K562 (cell line): ENCODE results near the gene ALG1. TPM values are rescaled to one million over a fixed set of nuclear protein-coding genes. Genes with fewer than 3 reads are reported as not detected.

ENCODE experiments used
- ATAC-seq: fragments of 200-7000 bp; cut with Tn5 transposase; 3 replicates; pipeline ENCODE4 v1.9.1; 2020; ENCODE audit warnings: moderate library complexity
- BruUV-seq: library from RNA; stranded (reverse); fragments of 400-500 nt; replicated peaks from 2 replicates; lab custom pipeline; 2021; lab: Mats Ljungman, UMichigan
- CTCF ChIA-PET: fragments of 300-600 bp; formaldehyde crosslinking; extraction: SDS; loops from one replicate; lab custom pipeline; 2021; ENCODE audit warnings: low intra/inter-chr PET ratio; lab: Yijun Ruan, JAX
- POLR2A ChIA-PET: fragments of 300-600, 350-650 bp; sonication (Branson Sonifier 250); formaldehyde crosslinking; extraction: SDS; loops from one replicate; lab custom pipeline; 2021; ENCODE audit warnings: antibody characterized with exemption, inconsistent platforms; lab: Yijun Ruan, JAX
- DNase-seq, 4 experiments: peaks; one replicate each; pipeline versions ENCODE4 v3.0.0 to v3.0.0-alpha.2; 2011 to 2018; ENCODE audit warnings: low spot score in 3 of 4, mixed read lengths in 3 of 4; ENCODE audit errors: extremely low read depth in 1 of 4
- FAIRE-seq: peaks from 2 replicates; lab custom pipeline; 2011; peaks lifted over from hg19 to GRCh38; lab: Jason Lieb, UNC
- H2AFZ ChIP-seq: 2 replicates; pipeline ENCODE4 v1.6.0; 2011; ENCODE audit warnings: low read depth, low read length, control low read depth, inconsistent platforms
- H3K27ac ChIP-seq: fragments of 200-600 bp; 3 replicates; pipeline ENCODE4 v1.8.0; 2011; ENCODE audit warnings: low read depth, mild to moderate bottlenecking, control low read depth, inconsistent platforms, low read length, moderate library complexity, mixed read lengths; ENCODE audit errors: extremely low read depth
- H3K27me3 ChIP-seq, 2 experiments: fragments of 300-600 bp in 1 of 2; 2 replicates in 1 of 2; 3 replicates in 1 of 2; pipeline versions ENCODE4 v1.6.0 to v1.8.0; 2011; ENCODE audit warnings: inconsistent platforms in 2 of 2, low read length in 2 of 2, mild to moderate bottlenecking in 1 of 2, mixed read lengths in 1 of 2, moderate library complexity in 1 of 2; ENCODE audit not compliant: control insufficient read depth in 2 of 2, insufficient read depth in 2 of 2
- H3K36me3 ChIP-seq: fragments of 300-600 bp; 3 replicates; pipeline ENCODE4 v1.8.0; 2011; ENCODE audit warnings: mild to moderate bottlenecking, low read length, inconsistent platforms; ENCODE audit not compliant: control insufficient read depth, insufficient read depth
- H3K4me1 ChIP-seq, 2 experiments: fragments of 200-600 bp in 1 of 2; replicated peaks in 1 of 2; 2 replicates in 1 of 2; 3 replicates in 1 of 2; pipeline versions ENCODE4 v1.5.1 to v1.8.0; 2011; ENCODE audit warnings: inconsistent platforms in 2 of 2, low read length in 2 of 2, mild to moderate bottlenecking in 1 of 2, mixed read lengths in 1 of 2, moderate library complexity in 1 of 2; ENCODE audit not compliant: control insufficient read depth in 2 of 2, insufficient read depth in 2 of 2
- H3K4me2 ChIP-seq: 2 replicates; pipeline ENCODE4 v1.6.1; 2011; ENCODE audit warnings: low read length, control low read depth, inconsistent platforms, mixed read lengths; ENCODE audit not compliant: insufficient read depth
- H3K4me3 ChIP-seq: fragments of 200-600 bp; sonication (generic), shearing (Covaris generic); 2 replicates; pipeline ENCODE4 v1.5.1; 2016; ENCODE audit warnings: control low read depth, inconsistent platforms
- H3K79me2 ChIP-seq: fragments of 200-600 bp; 3 replicates; pipeline ENCODE4 v1.8.0; 2011; ENCODE audit warnings: low read length, inconsistent platforms; ENCODE audit not compliant: control insufficient read depth, insufficient read depth
- H3K9ac ChIP-seq, 2 experiments: 2 replicates each; pipeline versions ENCODE4 v1.6.0 to v1.6.1; 2011; ENCODE audit warnings: low read depth in 2 of 2, low read length in 2 of 2, control low read depth in 1 of 2, inconsistent platforms in 1 of 2, mild to moderate bottlenecking in 1 of 2, mixed read lengths in 1 of 2; ENCODE audit not compliant: insufficient read depth in 1 of 2
- H3K9me1 ChIP-seq: one replicate; pipeline ENCODE4 v1.6.0; 2011; ENCODE audit warnings: inconsistent platforms, mild to moderate bottlenecking, low read length, moderate library complexity; ENCODE audit not compliant: control insufficient read depth, insufficient read depth
- H3K9me3 ChIP-seq: replicated peaks from 2 replicates; pipeline ENCODE4 v1.5.1; 2011; ENCODE audit warnings: low read depth, low read length, inconsistent platforms; ENCODE audit not compliant: control insufficient read depth, insufficient read depth
- H4K20me1 ChIP-seq: replicated peaks from 2 replicates; pipeline ENCODE4 v1.6.1; 2011; ENCODE audit warnings: low read length, inconsistent platforms, mixed read lengths; ENCODE audit not compliant: control insufficient read depth, insufficient read depth
- BRD4 ChIP-seq: fragments of 200-600 bp; sonication (generic); IDR thresholded peaks from 2 replicates; pipeline ENCODE4 v1.6.1; 2017; ENCODE audit warnings: inconsistent platforms
- C11orf30 ChIP-seq: fragments of 450-650 bp; IDR thresholded peaks from 2 replicates; pipeline ENCODE4 v1.6.1; 2016; ENCODE audit warnings: low read depth, mild to moderate bottlenecking
- FOXP1 ChIP-seq: sonication (generic); formaldehyde crosslinking; IDR thresholded peaks from 2 replicates; pipeline ENCODE4 v1.8.0; 2022; ENCODE audit warnings: mild to moderate bottlenecking, missing genetic modification reagents
- GATAD2A ChIP-seq: fragments of 450-650 bp; IDR thresholded peaks from 2 replicates; pipeline ENCODE4 v1.6.1; 2017
- GTF2A2 ChIP-seq: IDR thresholded peaks from 2 replicates; pipeline ENCODE4 v1.6.1; 2016; ENCODE audit warnings: mild to moderate bottlenecking, missing genetic modification characterization, missing compliant biosample characterization
- RCOR1 ChIP-seq, 2 experiments: IDR thresholded peaks; 2 replicates each; pipeline ENCODE4 v1.6.1; 2012; ENCODE audit warnings: low read depth in 2 of 2, low read length in 2 of 2, borderline replicate concordance in 1 of 2, improper control_type of control experiment in 1 of 2
- SMARCA5 ChIP-seq: fragments of 450-650 bp; IDR thresholded peaks from 2 replicates; pipeline ENCODE4 v1.6.1; 2016
- TFAM ChIP-seq: fragments of 250-450 bp; sonication (Bioruptor Pico); conservative IDR thresholded peaks from 2 replicates; pipeline ENCODE4 v1.5.0; 2021; ENCODE audit warnings: mild to moderate bottlenecking, moderate library complexity
- THRAP3 ChIP-seq: fragments of 450-650 bp; IDR thresholded peaks from 2 replicates; pipeline ENCODE4 v1.6.1; 2016; ENCODE audit warnings: mild to moderate bottlenecking, inconsistent platforms, borderline replicate concordance
- ZNF232 ChIP-seq: sonication (generic); formaldehyde crosslinking; IDR thresholded peaks from 2 replicates; pipeline ENCODE4 v1.8.0; 2022; ENCODE audit warnings: mild to moderate bottlenecking, missing genetic modification reagents
- ZNF354B ChIP-seq: fragments of 250-450 bp; sonication (Bioruptor Pico); IDR thresholded peaks from 2 replicates; pipeline ENCODE4 v1.4.0; 2020
- ZNF778 ChIP-seq: fragments of 450-650 bp; formaldehyde crosslinking; IDR thresholded peaks from 2 replicates; pipeline ENCODE4 v1.4.0; 2020; ENCODE audit warnings: mild to moderate bottlenecking, moderate library complexity
- ZNF780A ChIP-seq: fragments of 250-450 bp; sonication (Bioruptor Pico); IDR thresholded peaks from 2 replicates; pipeline ENCODE4 v1.5.0; 2021; ENCODE audit warnings: mild to moderate bottlenecking
- WGBS: fragments of 100-300 bp; shearing (Covaris generic); methylation state at CpG from one replicate; pipeline ENCODE4 v1.1.6; 2016; ENCODE audit warnings: low coverage, mixed read lengths; ENCODE audit not compliant: insufficient coverage; ENCODE audit errors: missing lambda C conversion rate; 5-methylcytosine and 5-hydroxymethylcytosine counted together
- in situ Hi-C: fragments of 300-500 bp; cut with MboI; formaldehyde crosslinking; loops from 4 replicates; pipeline ENCODE4 v1.15.0; 2018; ENCODE audit warnings: inconsistent platforms, mixed read lengths
- intact Hi-C: fragments of 100-400 bp; cut with micrococcal nuclease; formaldehyde crosslinking; loops from 2 replicates; pipeline ENCODE4 v1.14.2; 2022
- polyA plus RNA-seq, 8 experiments: library from polyadenylated mRNA; depleted of rRNA in 4 of 8; stranded (reverse) in 5 of 8; unstranded in 3 of 8; fragments of >200 nt; fragmentation: Nextera tagmentation in 2 of 8; fragmentation: Illumina TruSeq in 1 of 8; extraction: Ambion mirVana in 2 of 8; extraction: Trizol in 1 of 8; gene quantifications; 2 replicates each; pipeline versions ENCODE4 v1.2.1 to v1.2.3, GENCODE V29; 2011 to 2014; ENCODE audit warnings: inconsistent platforms in 1 of 8, missing spikeins in 1 of 8
- total RNA-seq, 7 experiments: library from RNA; depleted of rRNA in 6 of 7; stranded (reverse); fragments of >200 nt in 6 of 7; fragmentation: Illumina TruSeq in 2 of 7; extraction: Trizol in 2 of 7; gene quantifications; 2 replicates each; pipeline versions ENCODE4 v1.2.1 to v1.2.3, GENCODE V29; 2011 to 2021; ENCODE audit warnings: low replicate concordance in 1 of 7
- TF ChIP-seq, protein P1 (sequence below): sonication (generic); formaldehyde crosslinking; IDR thresholded peaks from 2 replicates; pipeline ENCODE4 v1.8.1; 2023; ENCODE audit warnings: mild to moderate bottlenecking, missing genetic modification reagents
- TF ChIP-seq, protein P2 (sequence below): fragments of 450-650 bp; IDR thresholded peaks from 2 replicates; pipeline ENCODE4 v1.6.1; 2016; ENCODE audit warnings: missing biosample characterization, missing genetic modification characterization
- TF ChIP-seq, protein P3 (sequence below): fragments of 250-450 bp; sonication (Bioruptor Pico); IDR thresholded peaks from 2 replicates; pipeline ENCODE4 v1.4.0; 2020; ENCODE audit warnings: mild to moderate bottlenecking, moderate library complexity, borderline replicate concordance

ALG1 gene
- total and polyA plus RNA-seq, 9 of the 15 experiments (the other 6 are each of a cell fraction or from before 2014, with no cell fraction given) = 1.1 to 26.4 (median 18.3) TPM

DNA sequence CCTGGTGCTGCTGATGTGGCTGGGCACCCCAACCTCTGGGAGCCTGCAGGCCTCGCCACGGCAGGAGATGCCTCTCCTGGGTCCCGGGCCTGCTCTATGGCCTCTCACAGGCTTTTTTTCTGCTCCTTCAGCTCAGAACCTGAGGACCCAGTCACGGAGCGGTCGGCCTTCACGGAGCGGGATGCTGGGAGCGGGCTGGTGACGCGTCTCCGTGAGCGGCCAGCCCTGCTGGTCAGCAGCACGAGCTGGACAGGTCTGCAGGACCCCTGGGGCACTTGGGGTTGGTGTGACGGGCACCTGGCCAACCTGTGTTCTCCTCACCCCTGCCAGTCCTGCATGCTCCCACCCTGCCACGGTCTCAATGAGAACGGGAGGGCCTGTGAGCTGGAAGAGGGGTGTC is 7.0 kb downstream of the ALG1 start:
- no peak for FAIRE-seq

More for the DNA sequence above, 7.0 kb downstream of the ALG1 start:
- CTCF ChIA-PET = no interaction called here
- Histone ChIP-seq H3K36me3 (peaks cover 41% of the 10 kb centered on the region), H3K4me1 (no peaks in the 10 kb centered on the region), H3K9ac (no peak overlapping the region), H3K4me3 (no peak overlapping the region), H3K9me1 (no peaks in the 10 kb centered on the region), H3K4me2 (no peak overlapping the region), H2AFZ (no peak overlapping the region), H3K79me2 (no peaks in the 10 kb centered on the region), H3K27me3 (no peaks in the 10 kb centered on the region), H3K9me3 (no peaks in the 10 kb centered on the region), H3K27ac (no peak overlapping the region)
- in situ Hi-C loops (no loop called here), intact Hi-C loops (no loop called here)
- no peak for ATAC-seq
- no peak for DNase-seq
- POLR2A ChIA-PET = no interaction called here
- 98% methylated on average over 6 of the region's 17 CpGs for WGBS
- TF ChIP-seq GATAD2A = no peak
- no peak for TF ChIP-seq THRAP3
- no peak for TF ChIP-seq TFAM (CRISPR knock-in tag)
- TF ChIP-seq ZNF778 (CRISPR knock-in tag) = no peak
- TF ChIP-seq C11orf30 = no peak
- TF ChIP-seq, protein P1, sequence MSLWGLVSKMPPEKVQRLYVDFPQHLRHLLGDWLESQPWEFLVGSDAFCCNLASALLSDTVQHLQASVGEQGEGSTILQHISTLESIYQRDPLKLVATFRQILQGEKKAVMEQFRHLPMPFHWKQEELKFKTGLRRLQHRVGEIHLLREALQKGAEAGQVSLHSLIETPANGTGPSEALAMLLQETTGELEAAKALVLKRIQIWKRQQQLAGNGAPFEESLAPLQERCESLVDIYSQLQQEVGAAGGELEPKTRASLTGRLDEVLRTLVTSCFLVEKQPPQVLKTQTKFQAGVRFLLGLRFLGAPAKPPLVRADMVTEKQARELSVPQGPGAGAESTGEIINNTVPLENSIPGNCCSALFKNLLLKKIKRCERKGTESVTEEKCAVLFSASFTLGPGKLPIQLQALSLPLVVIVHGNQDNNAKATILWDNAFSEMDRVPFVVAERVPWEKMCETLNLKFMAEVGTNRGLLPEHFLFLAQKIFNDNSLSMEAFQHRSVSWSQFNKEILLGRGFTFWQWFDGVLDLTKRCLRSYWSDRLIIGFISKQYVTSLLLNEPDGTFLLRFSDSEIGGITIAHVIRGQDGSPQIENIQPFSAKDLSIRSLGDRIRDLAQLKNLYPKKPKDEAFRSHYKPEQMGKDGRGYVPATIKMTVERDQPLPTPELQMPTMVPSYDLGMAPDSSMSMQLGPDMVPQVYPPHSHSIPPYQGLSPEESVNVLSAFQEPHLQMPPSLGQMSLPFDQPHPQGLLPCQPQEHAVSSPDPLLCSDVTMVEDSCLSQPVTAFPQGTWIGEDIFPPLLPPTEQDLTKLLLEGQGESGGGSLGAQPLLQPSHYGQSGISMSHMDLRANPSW (CRISPR knock-in tag) = no peak
- TF ChIP-seq ZNF232 (CRISPR knock-in tag) = no peak
- TF ChIP-seq ZNF354B (CRISPR knock-in tag) = no peak
- no peak for TF ChIP-seq GTF2A2
- TF ChIP-seq RCOR1 (IDR thresholded peaks at IDR 0.05; ENCODE audit: borderline replicate concordance in 1 of 2, low read depth in 2 of 2, low read length in 2 of 2) = no peak
- TF ChIP-seq SMARCA5 = no peak
- TF ChIP-seq, protein P2, sequence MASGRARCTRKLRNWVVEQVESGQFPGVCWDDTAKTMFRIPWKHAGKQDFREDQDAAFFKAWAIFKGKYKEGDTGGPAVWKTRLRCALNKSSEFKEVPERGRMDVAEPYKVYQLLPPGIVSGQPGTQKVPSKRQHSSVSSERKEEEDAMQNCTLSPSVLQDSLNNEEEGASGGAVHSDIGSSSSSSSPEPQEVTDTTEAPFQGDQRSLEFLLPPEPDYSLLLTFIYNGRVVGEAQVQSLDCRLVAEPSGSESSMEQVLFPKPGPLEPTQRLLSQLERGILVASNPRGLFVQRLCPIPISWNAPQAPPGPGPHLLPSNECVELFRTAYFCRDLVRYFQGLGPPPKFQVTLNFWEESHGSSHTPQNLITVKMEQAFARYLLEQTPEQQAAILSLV = no peak
- TF ChIP-seq, protein P3, sequence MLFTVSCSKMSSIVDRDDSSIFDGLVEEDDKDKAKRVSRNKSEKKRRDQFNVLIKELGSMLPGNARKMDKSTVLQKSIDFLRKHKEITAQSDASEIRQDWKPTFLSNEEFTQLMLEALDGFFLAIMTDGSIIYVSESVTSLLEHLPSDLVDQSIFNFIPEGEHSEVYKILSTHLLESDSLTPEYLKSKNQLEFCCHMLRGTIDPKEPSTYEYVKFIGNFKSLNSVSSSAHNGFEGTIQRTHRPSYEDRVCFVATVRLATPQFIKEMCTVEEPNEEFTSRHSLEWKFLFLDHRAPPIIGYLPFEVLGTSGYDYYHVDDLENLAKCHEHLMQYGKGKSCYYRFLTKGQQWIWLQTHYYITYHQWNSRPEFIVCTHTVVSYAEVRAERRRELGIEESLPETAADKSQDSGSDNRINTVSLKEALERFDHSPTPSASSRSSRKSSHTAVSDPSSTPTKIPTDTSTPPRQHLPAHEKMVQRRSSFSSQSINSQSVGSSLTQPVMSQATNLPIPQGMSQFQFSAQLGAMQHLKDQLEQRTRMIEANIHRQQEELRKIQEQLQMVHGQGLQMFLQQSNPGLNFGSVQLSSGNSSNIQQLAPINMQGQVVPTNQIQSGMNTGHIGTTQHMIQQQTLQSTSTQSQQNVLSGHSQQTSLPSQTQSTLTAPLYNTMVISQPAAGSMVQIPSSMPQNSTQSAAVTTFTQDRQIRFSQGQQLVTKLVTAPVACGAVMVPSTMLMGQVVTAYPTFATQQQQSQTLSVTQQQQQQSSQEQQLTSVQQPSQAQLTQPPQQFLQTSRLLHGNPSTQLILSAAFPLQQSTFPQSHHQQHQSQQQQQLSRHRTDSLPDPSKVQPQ (CRISPR knock-in tag) = no peak
- TF ChIP-seq BRD4 = no peak
- TF ChIP-seq ZNF780A (CRISPR knock-in tag) = no peak
- no peak for TF ChIP-seq FOXP1 (CRISPR knock-in tag)
- TF ChIP-seq, all 486 proteins: peak for 0
- no TSS peak for BruUV-seq
- H4K20me1 ChIP-seq = no peaks in the 10 kb centered on the region
